GM23338 (cell line): ENCODE data around the gene ZBTB45. TPM values are rescaled to one million over a fixed set of nuclear protein-coding genes. Genes with fewer than 3 reads are reported as not detected.
A peak's percentile ranks its signal among the peaks of the same experiment; 100 is the strongest.

Experiments used
- ATAC-seq: fragments of 200-7000 bp; cut with Tn5 transposase; 3 replicates; pipeline ENCODE4 v1.9.1; 2020
- DNase-seq: peaks from one replicate; pipeline ENCODE4 v3.0.0-alpha.2; 2015; ENCODE audit warnings: low spot score
- H2AFZ ChIP-seq: fragments of 200-600 bp; sonication (generic); 2 replicates; pipeline ENCODE4 v1.8.0; 2016; ENCODE audit warnings: antibody characterized with exemption, mild to moderate bottlenecking, moderate library complexity
- H3F3A ChIP-seq: fragments of 200-600 bp; sonication (generic); replicated peaks from 2 replicates; pipeline ENCODE4 v1.8.0; 2017; ENCODE audit warnings: antibody characterized with exemption, mixed run types, low read depth
- H3K27ac ChIP-seq: fragments of 200-600 bp; sonication (generic); 2 replicates; pipeline ENCODE4 v1.6.1; 2016; ENCODE audit warnings: low read depth
- H3K27me3 ChIP-seq: fragments of 200-600 bp; sonication (generic); 2 replicates; pipeline ENCODE4 v1.8.0; 2016; ENCODE audit warnings: mild to moderate bottlenecking, mixed run types, moderate library complexity; ENCODE audit not compliant: insufficient read depth
- H3K36me3 ChIP-seq: fragments of 200-600 bp; sonication (generic); 2 replicates; pipeline ENCODE4 v1.8.0; 2016; ENCODE audit warnings: mild to moderate bottlenecking; ENCODE audit not compliant: insufficient read depth
- H3K4me1 ChIP-seq: fragments of 200-600 bp; sonication (generic); 2 replicates; pipeline ENCODE4 v1.8.0; 2016; ENCODE audit warnings: mild to moderate bottlenecking, moderate library complexity; ENCODE audit not compliant: insufficient read depth
- H3K4me2 ChIP-seq: fragments of 200-600 bp; sonication (generic); 2 replicates; pipeline ENCODE4 v1.7.1; 2017; ENCODE audit warnings: mixed run types
- H3K4me3 ChIP-seq: fragments of 200-600 bp; sonication (generic); 2 replicates; pipeline ENCODE4 v1.6.1; 2016; ENCODE audit warnings: mixed run types
- H3K79me2 ChIP-seq: fragments of 200-600 bp; sonication (generic); replicated peaks from 2 replicates; pipeline ENCODE4 v1.8.0; 2017; ENCODE audit warnings: mild to moderate bottlenecking; ENCODE audit not compliant: insufficient read depth
- H3K9me2 ChIP-seq: fragments of 200-600 bp; sonication (generic); 2 replicates; pipeline ENCODE4 v1.8.0; 2017; ENCODE audit not compliant: insufficient read depth
- H4K20me1 ChIP-seq: fragments of 200-600 bp; sonication (generic); replicated peaks from 2 replicates; pipeline ENCODE4 v1.8.0; 2017; ENCODE audit warnings: mild to moderate bottlenecking; ENCODE audit not compliant: insufficient read depth
- H3K27ac Mint-ChIP-seq: 2 replicates; pipeline ENCODE4 v1.8.0; 2020; ENCODE audit warnings: inconsistent platforms, mild to moderate bottlenecking, moderate library complexity, mixed read lengths
- H3K27me3 Mint-ChIP-seq: 3 replicates; pipeline ENCODE4 v1.8.0; 2022; ENCODE audit warnings: low read depth, mild to moderate bottlenecking, moderate library complexity, mixed read lengths, inconsistent platforms; ENCODE audit not compliant: insufficient read depth, poor library complexity
- H3K36me3 Mint-ChIP-seq: 3 replicates; pipeline ENCODE4 v1.8.0; 2021; ENCODE audit warnings: low read depth, mild to moderate bottlenecking, inconsistent platforms, moderate library complexity, mixed read lengths
- H3K4me1 Mint-ChIP-seq: 3 replicates; pipeline ENCODE4 v1.8.0; 2020; ENCODE audit warnings: mild to moderate bottlenecking, inconsistent platforms, mixed read lengths
- H3K4me3 Mint-ChIP-seq: 3 replicates; pipeline ENCODE4 v1.8.0; 2021; ENCODE audit warnings: moderate library complexity, mild to moderate bottlenecking, inconsistent platforms, mixed read lengths
- H3K9me3 Mint-ChIP-seq: 3 replicates; pipeline ENCODE4 v1.8.0; 2020; ENCODE audit warnings: moderate library complexity, mild to moderate bottlenecking, inconsistent platforms, mixed read lengths
- CREB1 ChIP-seq: fragments of 250-450 bp; sonication (Bioruptor Pico); IDR thresholded peaks from 2 replicates; pipeline ENCODE4 v1.5.0; 2020; ENCODE audit warnings: low read depth, mild to moderate bottlenecking, moderate library complexity
- EZH2 ChIP-seq: fragments of 200-600 bp; sonication (generic); IDR thresholded peaks from one replicate; pipeline ENCODE4 v1.8.0; 2017; ENCODE audit warnings: antibody characterized with exemption, mild to moderate bottlenecking, low read depth; ENCODE audit not compliant: unreplicated experiment
- EZH2phosphoT487 ChIP-seq: fragments of 200-600 bp; sonication (generic); IDR thresholded peaks from one replicate; pipeline ENCODE4 v1.8.1; 2018; ENCODE audit warnings: antibody characterized with exemption; ENCODE audit not compliant: unreplicated experiment
- NANOG ChIP-seq: IDR thresholded peaks from 2 replicates; pipeline ENCODE4 v1.6.1; 2016; ENCODE audit warnings: antibody characterized with exemption, borderline replicate concordance
- ZNF114 ChIP-seq: fragments of 250-450 bp; sonication (Bioruptor Pico); IDR thresholded peaks from 2 replicates; pipeline ENCODE4 v1.5.0; 2020; ENCODE audit warnings: mild to moderate bottlenecking, moderate library complexity
- polyA plus RNA-seq: library from polyadenylated mRNA; unstranded; fragments of >200 nt; fragmentation: Nextera tagmentation; extraction: Ambion mirVana; gene quantifications from 2 replicates; pipeline ENCODE4 v1.2.1, GENCODE V29; 2016
- total RNA-seq: library from RNA; depleted of rRNA; stranded (reverse); fragments of >200 nt; shearing (Covaris generic); gene quantifications from 2 replicates; pipeline ENCODE4 v1.2.3, GENCODE V29; 2014
- TF ChIP-seq, protein P1 (sequence below): IDR thresholded peaks from 2 replicates; pipeline ENCODE4 v1.6.1; 2016; ENCODE audit warnings: antibody characterized with exemption
- TF ChIP-seq, protein P2 (sequence below): IDR thresholded peaks from one replicate; pipeline ENCODE4 v1.6.1; 2018; ENCODE audit warnings: antibody characterized with exemption; ENCODE audit not compliant: unreplicated experiment
- TF ChIP-seq, protein P3 (sequence below): fragments of 250-450 bp; sonication (Bioruptor Pico); IDR thresholded peaks from 2 replicates; pipeline ENCODE4 v1.5.0; 2020; ENCODE audit warnings: mild to moderate bottlenecking, moderate library complexity

ZBTB45 gene
- total and polyA plus RNA-seq, 2 experiments from 2014 or later = 9.5 to 10.4 TPM

DNA sequence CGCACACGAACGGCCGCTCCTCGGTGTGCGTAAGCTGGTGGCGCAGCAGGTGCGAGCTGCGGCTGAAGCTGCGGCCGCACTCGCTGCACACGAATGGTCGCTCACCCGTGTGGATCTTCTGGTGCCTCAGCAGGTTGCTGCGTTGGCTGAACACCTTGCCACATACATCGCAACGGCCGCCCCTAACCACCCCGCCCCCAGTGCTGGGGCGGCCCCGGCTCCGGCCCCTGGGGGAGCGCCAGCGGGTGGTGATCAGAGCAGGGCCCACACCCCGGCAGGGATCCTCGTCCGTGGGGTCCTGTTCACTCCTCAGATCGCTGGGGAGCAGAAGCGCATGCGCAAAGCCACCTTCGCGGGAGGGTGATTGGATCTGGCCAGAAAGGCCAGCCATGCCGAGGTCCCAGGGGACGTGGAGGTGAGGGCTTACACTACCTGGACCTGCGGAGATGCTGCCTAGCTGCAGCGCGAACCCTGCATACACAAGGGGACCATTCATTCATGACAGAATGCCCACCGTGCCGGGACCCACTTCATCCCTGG is 43.5 kb upstream of the ZBTB45 start:
- H3K27ac ChIP-seq = no peak overlapping the region
- TF ChIP-seq, protein P1, sequence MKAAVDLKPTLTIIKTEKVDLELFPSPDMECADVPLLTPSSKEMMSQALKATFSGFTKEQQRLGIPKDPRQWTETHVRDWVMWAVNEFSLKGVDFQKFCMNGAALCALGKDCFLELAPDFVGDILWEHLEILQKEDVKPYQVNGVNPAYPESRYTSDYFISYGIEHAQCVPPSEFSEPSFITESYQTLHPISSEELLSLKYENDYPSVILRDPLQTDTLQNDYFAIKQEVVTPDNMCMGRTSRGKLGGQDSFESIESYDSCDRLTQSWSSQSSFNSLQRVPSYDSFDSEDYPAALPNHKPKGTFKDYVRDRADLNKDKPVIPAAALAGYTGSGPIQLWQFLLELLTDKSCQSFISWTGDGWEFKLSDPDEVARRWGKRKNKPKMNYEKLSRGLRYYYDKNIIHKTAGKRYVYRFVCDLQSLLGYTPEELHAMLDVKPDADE = no peak
- TF ChIP-seq EZH2phosphoT487 (no peak), ZNF114 (no peak)
- TF ChIP-seq, protein P2, sequence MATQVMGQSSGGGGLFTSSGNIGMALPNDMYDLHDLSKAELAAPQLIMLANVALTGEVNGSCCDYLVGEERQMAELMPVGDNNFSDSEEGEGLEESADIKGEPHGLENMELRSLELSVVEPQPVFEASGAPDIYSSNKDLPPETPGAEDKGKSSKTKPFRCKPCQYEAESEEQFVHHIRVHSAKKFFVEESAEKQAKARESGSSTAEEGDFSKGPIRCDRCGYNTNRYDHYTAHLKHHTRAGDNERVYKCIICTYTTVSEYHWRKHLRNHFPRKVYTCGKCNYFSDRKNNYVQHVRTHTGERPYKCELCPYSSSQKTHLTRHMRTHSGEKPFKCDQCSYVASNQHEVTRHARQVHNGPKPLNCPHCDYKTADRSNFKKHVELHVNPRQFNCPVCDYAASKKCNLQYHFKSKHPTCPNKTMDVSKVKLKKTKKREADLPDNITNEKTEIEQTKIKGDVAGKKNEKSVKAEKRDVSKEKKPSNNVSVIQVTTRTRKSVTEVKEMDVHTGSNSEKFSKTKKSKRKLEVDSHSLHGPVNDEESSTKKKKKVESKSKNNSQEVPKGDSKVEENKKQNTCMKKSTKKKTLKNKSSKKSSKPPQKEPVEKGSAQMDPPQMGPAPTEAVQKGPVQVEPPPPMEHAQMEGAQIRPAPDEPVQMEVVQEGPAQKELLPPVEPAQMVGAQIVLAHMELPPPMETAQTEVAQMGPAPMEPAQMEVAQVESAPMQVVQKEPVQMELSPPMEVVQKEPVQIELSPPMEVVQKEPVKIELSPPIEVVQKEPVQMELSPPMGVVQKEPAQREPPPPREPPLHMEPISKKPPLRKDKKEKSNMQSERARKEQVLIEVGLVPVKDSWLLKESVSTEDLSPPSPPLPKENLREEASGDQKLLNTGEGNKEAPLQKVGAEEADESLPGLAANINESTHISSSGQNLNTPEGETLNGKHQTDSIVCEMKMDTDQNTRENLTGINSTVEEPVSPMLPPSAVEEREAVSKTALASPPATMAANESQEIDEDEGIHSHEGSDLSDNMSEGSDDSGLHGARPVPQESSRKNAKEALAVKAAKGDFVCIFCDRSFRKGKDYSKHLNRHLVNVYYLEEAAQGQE = no peak
- H3K36me3 Mint-ChIP-seq = peaks cover 19% of the 10 kb centered on the region
- peak overlapping the region; percentile 93 for H3K4me2 ChIP-seq
- peaks cover 21% of the 10 kb centered on the region for H3F3A ChIP-seq
- H3K4me3 ChIP-seq = peak overlapping the region; percentile 65
- peaks cover 5% of the 10 kb centered on the region; the same call in 1 of the 2 replicates for H3K9me2 ChIP-seq
- H3K4me3 Mint-ChIP-seq = peak overlapping the region; percentile 80
- peak overlapping the region; percentile 88; the same call in 1 of the 2 replicates for H3K27ac Mint-ChIP-seq
- H3K36me3 ChIP-seq = no peaks in the 10 kb centered on the region
- H3K4me1 Mint-ChIP-seq = peaks cover 19% of the 10 kb centered on the region
- H3K27me3 ChIP-seq = peaks cover 48% of the 10 kb centered on the region
- ATAC-seq (peak; percentile 4), DNase-seq (peak; percentile 50)
- H2AFZ ChIP-seq = peak overlapping the region; percentile 76; the same call in 1 of the 2 replicates
- peaks cover 42% of the 10 kb centered on the region for H3K27me3 Mint-ChIP-seq
- H3K79me2 ChIP-seq = peaks cover under 1% of the 10 kb centered on the region; the same call in 1 of the 2 replicates
- peaks cover 14% of the 10 kb centered on the region; the same call in 1 of the 2 replicates for H3K4me1 ChIP-seq
- H4K20me1 ChIP-seq = no peaks in the 10 kb centered on the region
- no peaks in the 10 kb centered on the region; the same call in 2 of the 3 replicates for H3K9me3 Mint-ChIP-seq

DNA sequence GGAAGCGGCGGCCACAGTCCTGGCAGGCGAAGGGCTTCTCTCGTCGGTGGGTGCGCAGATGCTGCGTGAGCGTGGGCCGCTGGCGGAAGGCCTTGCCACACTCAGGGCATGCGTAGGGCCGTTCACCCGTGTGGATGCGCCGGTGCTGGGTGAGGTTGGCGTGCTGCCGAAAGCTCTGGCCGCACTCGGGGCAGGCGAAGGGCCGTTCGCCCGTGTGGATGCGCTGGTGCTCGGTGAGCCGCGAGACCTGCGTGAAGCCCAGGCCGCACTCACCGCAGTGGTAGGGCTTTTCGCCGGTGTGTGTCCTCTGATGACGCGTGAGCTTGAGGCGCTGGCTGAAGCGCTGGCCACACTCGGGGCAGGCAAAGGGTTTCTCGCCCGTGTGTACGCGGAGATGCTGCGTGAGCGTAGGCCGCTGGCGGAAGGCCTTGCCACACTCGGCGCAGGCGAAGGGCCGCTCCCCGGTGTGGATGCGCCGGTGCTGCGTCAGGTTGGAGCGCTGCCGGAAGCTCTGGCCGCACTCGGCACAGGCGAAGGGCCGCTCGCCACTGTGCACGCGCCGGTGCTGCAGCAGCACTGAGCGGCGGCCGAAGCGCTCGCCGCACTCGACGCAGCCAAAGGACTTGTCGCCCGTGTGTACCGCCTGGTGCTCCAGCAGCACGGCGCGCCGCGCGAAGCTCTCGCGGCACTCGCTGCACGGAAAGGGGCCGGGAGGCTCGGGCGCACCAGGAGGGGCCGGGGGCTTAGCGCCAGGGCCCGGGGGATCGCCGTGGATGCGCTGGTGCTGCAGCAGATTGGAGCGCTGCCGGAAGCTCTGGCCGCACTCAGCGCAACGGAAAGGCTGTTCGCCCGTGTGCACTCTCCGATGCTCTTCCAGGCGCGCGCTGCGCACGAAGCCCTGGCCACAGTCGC is 42.8 kb upstream of the ZBTB45 start:
- H3K4me1 Mint-ChIP-seq = peaks cover 24% of the 10 kb centered on the region
- Histone ChIP-seq H3F3A (peaks cover 23% of the 10 kb centered on the region), H4K20me1 (no peaks in the 10 kb centered on the region; the same call in 1 of the 2 replicates), H3K27me3 (peaks cover 48% of the 10 kb centered on the region), H3K79me2 (peaks cover 8% of the 10 kb centered on the region), H3K4me1 (peaks cover 14% of the 10 kb centered on the region; the same call in 1 of the 2 replicates), H3K9me2 (peaks cover 5% of the 10 kb centered on the region; the same call in 1 of the 2 replicates), H3K36me3 (no peaks in the 10 kb centered on the region), H3K4me3 (peak overlapping the region; percentile 65), H3K4me2 (peak overlapping the region; percentile 93), H2AFZ (peak overlapping the region; percentile 76; the same call in 1 of the 2 replicates), H3K27ac (no peak overlapping the region)
- peak overlapping the region; percentile 80 for H3K4me3 Mint-ChIP-seq
- ATAC-seq = peak; percentile 29
- DNase-seq = peak; percentile 78
- peaks cover 46% of the 10 kb centered on the region for H3K27me3 Mint-ChIP-seq
- no peaks in the 10 kb centered on the region for H3K9me3 Mint-ChIP-seq
- H3K27ac Mint-ChIP-seq = peak overlapping the region; percentile 88; the same call in 1 of the 2 replicates
- H3K36me3 Mint-ChIP-seq = peaks cover 26% of the 10 kb centered on the region
- TF ChIP-seq, protein P3, sequence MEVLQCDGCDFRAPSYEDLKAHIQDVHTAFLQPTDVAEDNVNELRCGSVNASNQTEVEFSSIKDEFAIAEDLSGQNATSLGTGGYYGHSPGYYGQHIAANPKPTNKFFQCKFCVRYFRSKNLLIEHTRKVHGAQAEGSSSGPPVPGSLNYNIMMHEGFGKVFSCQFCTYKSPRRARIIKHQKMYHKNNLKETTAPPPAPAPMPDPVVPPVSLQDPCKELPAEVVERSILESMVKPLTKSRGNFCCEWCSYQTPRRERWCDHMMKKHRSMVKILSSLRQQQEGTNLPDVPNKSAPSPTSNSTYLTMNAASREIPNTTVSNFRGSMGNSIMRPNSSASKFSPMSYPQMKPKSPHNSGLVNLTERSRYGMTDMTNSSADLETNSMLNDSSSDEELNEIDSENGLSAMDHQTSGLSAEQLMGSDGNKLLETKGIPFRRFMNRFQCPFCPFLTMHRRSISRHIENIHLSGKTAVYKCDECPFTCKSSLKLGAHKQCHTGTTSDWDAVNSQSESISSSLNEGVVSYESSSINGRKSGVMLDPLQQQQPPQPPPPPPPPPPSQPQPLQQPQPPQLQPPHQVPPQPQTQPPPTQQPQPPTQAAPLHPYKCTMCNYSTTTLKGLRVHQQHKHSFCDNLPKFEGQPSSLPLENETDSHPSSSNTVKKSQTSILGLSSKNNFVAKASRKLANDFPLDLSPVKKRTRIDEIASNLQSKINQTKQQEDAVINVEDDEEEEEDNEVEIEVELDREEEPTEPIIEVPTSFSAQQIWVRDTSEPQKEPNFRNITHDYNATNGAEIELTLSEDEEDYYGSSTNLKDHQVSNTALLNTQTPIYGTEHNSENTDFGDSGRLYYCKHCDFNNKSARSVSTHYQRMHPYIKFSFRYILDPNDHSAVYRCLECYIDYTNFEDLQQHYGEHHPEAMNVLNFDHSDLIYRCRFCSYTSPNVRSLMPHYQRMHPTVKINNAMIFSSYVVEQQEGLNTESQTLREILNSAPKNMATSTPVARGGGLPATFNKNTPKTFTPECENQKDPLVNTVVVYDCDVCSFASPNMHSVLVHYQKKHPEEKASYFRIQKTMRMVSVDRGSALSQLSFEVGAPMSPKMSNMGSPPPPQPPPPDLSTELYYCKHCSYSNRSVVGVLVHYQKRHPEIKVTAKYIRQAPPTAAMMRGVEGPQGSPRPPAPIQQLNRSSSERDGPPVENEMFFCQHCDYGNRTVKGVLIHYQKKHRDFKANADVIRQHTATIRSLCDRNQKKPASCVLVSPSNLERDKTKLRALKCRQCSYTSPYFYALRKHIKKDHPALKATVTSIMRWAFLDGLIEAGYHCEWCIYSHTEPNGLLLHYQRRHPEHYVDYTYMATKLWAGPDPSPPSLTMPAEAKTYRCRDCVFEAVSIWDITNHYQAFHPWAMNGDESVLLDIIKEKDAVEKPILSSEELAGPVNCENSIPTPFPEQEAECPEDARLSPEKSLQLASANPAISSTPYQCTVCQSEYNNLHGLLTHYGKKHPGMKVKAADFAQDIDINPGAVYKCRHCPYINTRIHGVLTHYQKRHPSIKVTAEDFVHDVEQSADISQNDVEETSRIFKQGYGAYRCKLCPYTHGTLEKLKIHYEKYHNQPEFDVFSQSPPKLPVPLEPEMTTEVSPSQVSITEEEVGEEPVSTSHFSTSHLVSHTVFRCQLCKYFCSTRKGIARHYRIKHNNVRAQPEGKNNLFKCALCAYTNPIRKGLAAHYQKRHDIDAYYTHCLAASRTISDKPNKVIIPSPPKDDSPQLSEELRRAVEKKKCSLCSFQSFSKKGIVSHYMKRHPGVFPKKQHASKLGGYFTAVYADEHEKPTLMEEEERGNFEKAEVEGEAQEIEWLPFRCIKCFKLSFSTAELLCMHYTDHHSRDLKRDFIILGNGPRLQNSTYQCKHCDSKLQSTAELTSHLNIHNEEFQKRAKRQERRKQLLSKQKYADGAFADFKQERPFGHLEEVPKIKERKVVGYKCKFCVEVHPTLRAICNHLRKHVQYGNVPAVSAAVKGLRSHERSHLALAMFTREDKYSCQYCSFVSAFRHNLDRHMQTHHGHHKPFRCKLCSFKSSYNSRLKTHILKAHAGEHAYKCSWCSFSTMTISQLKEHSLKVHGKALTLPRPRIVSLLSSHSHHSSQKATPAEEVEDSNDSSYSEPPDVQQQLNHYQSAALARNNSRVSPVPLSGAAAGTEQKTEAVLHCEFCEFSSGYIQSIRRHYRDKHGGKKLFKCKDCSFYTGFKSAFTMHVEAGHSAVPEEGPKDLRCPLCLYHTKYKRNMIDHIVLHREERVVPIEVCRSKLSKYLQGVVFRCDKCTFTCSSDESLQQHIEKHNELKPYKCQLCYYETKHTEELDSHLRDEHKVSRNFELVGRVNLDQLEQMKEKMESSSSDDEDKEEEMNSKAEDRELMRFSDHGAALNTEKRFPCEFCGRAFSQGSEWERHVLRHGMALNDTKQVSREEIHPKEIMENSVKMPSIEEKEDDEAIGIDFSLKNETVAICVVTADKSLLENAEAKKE (CRISPR knock-in tag) = no peak
- TF ChIP-seq NANOG (no peak), CREB1 (CRISPR knock-in tag) (0 out of 2 replicates have a peak, but pooled peaks have one; percentile 44), EZH2 (no peak)
